HCT116 (cell line): ENCODE measurements around the gene BCAN. TPM values are rescaled to one million over a fixed set of nuclear protein-coding genes. Genes with fewer than 3 reads are reported as not detected.
A peak's percentile ranks its signal among the peaks of the same experiment; 100 is the strongest.

Experiments
- ATAC-seq: fragments of 200-7000 bp; cut with Tn5 transposase; 2 replicates; pipeline ENCODE4 v1.9.1; 2020; ENCODE audit warnings: mild to moderate bottlenecking, moderate library complexity
- BruUV-seq: library from RNA; stranded (reverse); fragments of 400-500 nt; replicated peaks from 2 replicates; lab custom pipeline; 2021; lab: Mats Ljungman, UMichigan
- CTCF ChIA-PET: fragments of 300-600 bp; sonication (Branson Sonifier 250); formaldehyde crosslinking; loops from one replicate; lab custom pipeline; 2021; ENCODE audit warnings: antibody characterized with exemption; lab: Charles Lee
- POLR2A ChIA-PET: fragments of 300-600, 350-600 bp; sonication (Branson Sonifier 250); formaldehyde crosslinking; loops from one replicate; lab custom pipeline; 2021; ENCODE audit warnings: antibody characterized with exemption; lab: Charles Lee
- RAD21 ChIA-PET, 2 experiments: fragments of 300-600 bp; sonication (Branson Sonifier 250); formaldehyde crosslinking; loops; one replicate each; lab custom pipeline; 2023; ENCODE audit warnings: low total read pairs in 2 of 2; ENCODE audit not compliant: uncharacterized antibody in 2 of 2, unreplicated experiment in 2 of 2, low non-redundant PET in 1 of 2; lab: Charles Lee
- DNase-seq: peaks from one replicate; pipeline ENCODE4 v3.0.0-alpha.2; 2010; ENCODE audit warnings: low read depth, low spot score
- H2AFZ ChIP-seq: fragments of 200-600 bp; shearing (Covaris generic), sonication (generic); 2 replicates; pipeline ENCODE4 v1.6.1; 2017; ENCODE audit warnings: low read depth, mixed run types, mixed read lengths, antibody characterized with exemption, low read length; ENCODE audit not compliant: poor library complexity, severe bottlenecking
- H3K27ac ChIP-seq: 2 replicates; pipeline ENCODE4 v1.5.1; 2012; ENCODE audit warnings: low read depth, low read length
- H3K27me3 ChIP-seq: fragments of 200-600 bp; sonication (generic); 2 replicates; pipeline ENCODE4 v1.6.1; 2016; ENCODE audit warnings: mixed run types, low read length, mixed read lengths; ENCODE audit not compliant: insufficient read depth
- H3K36me3 ChIP-seq, 2 experiments: fragments of 200-500 bp in 1 of 2; fragments of 200-600 bp in 1 of 2; sonication (Bioruptor generic) in 1 of 2; sonication (generic) in 1 of 2; 2 replicates each; pipeline versions ENCODE4 v1.5.1 to v1.6.1; 2014 to 2016; ENCODE audit warnings: low read length in 2 of 2, inconsistent platforms in 1 of 2, mixed read lengths in 1 of 2, mixed run types in 1 of 2; ENCODE audit not compliant: insufficient read depth in 2 of 2, control insufficient read depth in 1 of 2
- H3K4me1 ChIP-seq, 2 experiments: fragments of 200-600 bp in 1 of 2; sonication (generic) in 1 of 2; 2 replicates each; pipeline versions ENCODE4 v1.5.1 to v1.6.1; 2012 to 2017; ENCODE audit warnings: low read length in 2 of 2, inconsistent platforms in 1 of 2, mild to moderate bottlenecking in 1 of 2, mixed read lengths in 1 of 2, mixed run types in 1 of 2, moderate library complexity in 1 of 2; ENCODE audit not compliant: insufficient read depth in 2 of 2, control insufficient read depth in 1 of 2
- H3K4me2 ChIP-seq: fragments of 200-600 bp; sonication (generic); 2 replicates; pipeline ENCODE4 v1.6.1; 2017; ENCODE audit warnings: mixed run types, low read length, mixed read lengths
- H3K4me3 ChIP-seq, 2 experiments: fragments of 200-600 bp in 1 of 2; sonication (generic) in 1 of 2; replicated peaks in 1 of 2; 2 replicates each; pipeline ENCODE4 v1.5.1; 2011 to 2016; ENCODE audit warnings: low read length in 2 of 2, control low read depth in 1 of 2, low read depth in 1 of 2, mild to moderate bottlenecking in 1 of 2, mixed read lengths in 1 of 2, mixed run types in 1 of 2
- H3K79me2 ChIP-seq: fragments of 200-600 bp; sonication (generic); 2 replicates; pipeline ENCODE4 v1.6.1; 2017; ENCODE audit warnings: mild to moderate bottlenecking, mixed run types, low read length, moderate library complexity, mixed read lengths; ENCODE audit not compliant: insufficient read depth
- H3K9ac ChIP-seq: fragments of 200-600 bp; sonication (generic); 2 replicates; pipeline ENCODE4 v1.6.1; 2016; ENCODE audit warnings: low read length, mixed read lengths
- H3K9me2 ChIP-seq: fragments of 200-600 bp; sonication (generic), shearing (Covaris generic); 2 replicates; pipeline ENCODE4 v1.6.1; 2017; ENCODE audit warnings: mixed run types, mild to moderate bottlenecking, moderate library complexity; ENCODE audit not compliant: insufficient read depth
- H3K9me3 ChIP-seq, 2 experiments: fragments of 200-500 bp in 1 of 2; fragments of 200-600 bp in 1 of 2; sonication (Bioruptor generic) in 1 of 2; sonication (generic) in 1 of 2; 2 replicates each; pipeline ENCODE4 v1.6.1; 2014 to 2017; ENCODE audit warnings: low read length in 2 of 2, mixed read lengths in 2 of 2, inconsistent platforms in 1 of 2, low read depth in 1 of 2, mild to moderate bottlenecking in 1 of 2, mixed run types in 1 of 2, moderate library complexity in 1 of 2; ENCODE audit not compliant: control insufficient read depth in 1 of 2, insufficient read depth in 1 of 2
- H4K20me1 ChIP-seq: fragments of 200-600 bp; sonication (generic), shearing (Covaris generic); 2 replicates; pipeline ENCODE4 v1.6.1; 2017; ENCODE audit warnings: mixed run types, mild to moderate bottlenecking, moderate library complexity; ENCODE audit not compliant: insufficient read depth
- CEBPB ChIP-seq: IDR thresholded peaks from 2 replicates; pipeline ENCODE4 v1.6.1; 2012; ENCODE audit warnings: low read depth
- JUND ChIP-seq: IDR thresholded peaks from 2 replicates; pipeline ENCODE4 v1.6.1; 2012
- POLR2AphosphoS5 ChIP-seq: IDR thresholded peaks from 2 replicates; pipeline ENCODE4 v1.6.1; 2011; ENCODE audit warnings: mild to moderate bottlenecking, low read depth, low read length, moderate library complexity
- RAD21 ChIP-seq: IDR thresholded peaks from 2 replicates; pipeline ENCODE4 v1.6.1; 2012; ENCODE audit warnings: low read depth, mild to moderate bottlenecking
- intact Hi-C: fragments of 100-400 bp; cut with micrococcal nuclease; formaldehyde crosslinking; loops from 2 replicates; pipeline ENCODE4 v1.10.0; 2022
- total RNA-seq: library from RNA; stranded (reverse); gene quantifications from one replicate; pipeline ENCODE4 v1.2.1, GENCODE V29; 2021; ENCODE audit not compliant: unreplicated experiment
- TF ChIP-seq, protein P1 (sequence below): IDR thresholded peaks from 2 replicates; pipeline ENCODE4 v1.6.1; 2011; ENCODE audit warnings: mild to moderate bottlenecking, low read length, moderate library complexity; ENCODE audit not compliant: insufficient replicate concordance; ENCODE audit errors: extremely low read depth
- TF ChIP-seq, protein P2 (sequence below): IDR thresholded peaks from 2 replicates; pipeline ENCODE4 v1.6.1; 2012

The BCAN gene
- total RNA-seq, 1 experiment from 2014 or later = not detected

DNA sequence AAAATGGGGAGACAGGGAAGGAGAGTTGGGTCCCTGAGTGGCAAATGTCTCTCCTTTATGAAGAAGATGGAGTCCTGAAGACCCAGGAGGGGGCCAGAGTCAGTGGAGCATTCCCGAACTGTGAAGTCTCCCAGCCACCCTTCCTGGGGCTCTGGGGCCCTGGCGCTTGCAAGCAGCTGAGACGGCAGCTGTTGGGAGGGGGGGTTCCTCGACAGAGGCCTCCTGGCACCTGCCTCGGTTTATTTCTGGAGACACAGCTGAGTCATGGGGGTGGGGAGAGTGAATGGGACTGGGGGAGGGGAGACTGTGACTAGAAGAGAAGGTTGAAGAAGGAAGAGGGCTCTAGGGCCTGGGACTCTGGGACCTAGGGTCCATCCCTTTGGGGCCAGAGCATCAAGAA lies 21.3 kb downstream of the BCAN start:
- ChIA-PET POLR2A (interaction anchor here (1.4 kb wide), 1 partner anchor 13 kb away, joined by 3 read pairs; no protein-coding TSS in a partner anchor), CTCF (interaction anchor here (4.2 kb wide), 1 partner anchor 63 kb away, joined by 28 read pairs; no protein-coding TSS in a partner anchor), RAD21 (no interaction called here)
- TF ChIP-seq, protein P1, sequence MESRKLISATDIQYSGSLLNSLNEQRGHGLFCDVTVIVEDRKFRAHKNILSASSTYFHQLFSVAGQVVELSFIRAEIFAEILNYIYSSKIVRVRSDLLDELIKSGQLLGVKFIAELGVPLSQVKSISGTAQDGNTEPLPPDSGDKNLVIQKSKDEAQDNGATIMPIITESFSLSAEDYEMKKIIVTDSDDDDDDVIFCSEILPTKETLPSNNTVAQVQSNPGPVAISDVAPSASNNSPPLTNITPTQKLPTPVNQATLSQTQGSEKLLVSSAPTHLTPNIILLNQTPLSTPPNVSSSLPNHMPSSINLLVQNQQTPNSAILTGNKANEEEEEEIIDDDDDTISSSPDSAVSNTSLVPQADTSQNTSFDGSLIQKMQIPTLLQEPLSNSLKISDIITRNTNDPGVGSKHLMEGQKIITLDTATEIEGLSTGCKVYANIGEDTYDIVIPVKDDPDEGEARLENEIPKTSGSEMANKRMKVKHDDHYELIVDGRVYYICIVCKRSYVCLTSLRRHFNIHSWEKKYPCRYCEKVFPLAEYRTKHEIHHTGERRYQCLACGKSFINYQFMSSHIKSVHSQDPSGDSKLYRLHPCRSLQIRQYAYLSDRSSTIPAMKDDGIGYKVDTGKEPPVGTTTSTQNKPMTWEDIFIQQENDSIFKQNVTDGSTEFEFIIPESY = no peak
- no peak for TF ChIP-seq RAD21
- no peak for TF ChIP-seq JUND
- TF ChIP-seq, protein P2, sequence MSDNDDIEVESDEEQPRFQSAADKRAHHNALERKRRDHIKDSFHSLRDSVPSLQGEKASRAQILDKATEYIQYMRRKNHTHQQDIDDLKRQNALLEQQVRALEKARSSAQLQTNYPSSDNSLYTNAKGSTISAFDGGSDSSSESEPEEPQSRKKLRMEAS = no peak
- TF ChIP-seq CEBPB = no peak
- TF ChIP-seq POLR2AphosphoS5 = no peak
- H3K9ac ChIP-seq = peak overlapping the region; percentile 87
- peak overlapping the region; percentile 94 for H3K4me2 ChIP-seq
- H3K9me2 ChIP-seq = no peaks in the 10 kb centered on the region
- no peaks in the 10 kb centered on the region for H3K27me3 ChIP-seq
- H3K27ac ChIP-seq = peak overlapping the region; percentile 99
- intact Hi-C loops = no loop called here
- no TSS peak for BruUV-seq
- no peak overlapping the region for H2AFZ ChIP-seq
- DNase-seq = no peak
- peaks cover 0 to 7% of the 10 kb centered on the region in 2 experiments; a peak in 1 of 4 replicates for H3K36me3 ChIP-seq
- H3K4me3 ChIP-seq = no peak overlapping the region
- ATAC-seq = no peak
- H4K20me1 ChIP-seq = no peaks in the 10 kb centered on the region
- no peaks in the 10 kb centered on the region for H3K9me3 ChIP-seq
- peaks cover 47 to 77% of the 10 kb centered on the region in 2 experiments for H3K4me1 ChIP-seq
- peaks cover 30% of the 10 kb centered on the region for H3K79me2 ChIP-seq
